HG03095 (cell line): ENCODE measurements around the gene FAM8A1.

Source experiments
- ATAC-seq: cut with Tn5 transposase; IDR thresholded peaks from one replicate; pipeline ENCODE4 v1.9.1; 2021; ENCODE audit warnings: moderate library complexity; ENCODE audit not compliant: unreplicated experiment

Gene FAM8A1

GRCh38 chr6:17600527-17601385 is 654 bp downstream of the FAM8A1 start:
- peak; percentile 56 for ATAC-seq

GRCh38 chr6:17601386-17601703 is 1.2 kb downstream of the FAM8A1 start:
- no peak for ATAC-seq

GRCh38 chr6:17602888-17603287 is 2.8 kb downstream of the FAM8A1 start:
- ATAC-seq = no peak

- no peak for ATAC-seq
Measured at GRCh38 chr6:17606606-17607005, 6.5 kb downstream of the FAM8A1 start.

GRCh38 chr6:17610835-17611234 is 10.7 kb downstream of the FAM8A1 start:
- ATAC-seq = no peak

- no peak for ATAC-seq
Measured at GRCh38 chr6:17612048-17612447, 11.9 kb downstream of the FAM8A1 start.

- ATAC-seq = no peak
Measured at GRCh38 chr6:17615794-17616193, 15.7 kb downstream of the FAM8A1 start.

- ATAC-seq = peak; percentile 81
Measured at GRCh38 chr6:17621003-17621402, 20.9 kb downstream of the FAM8A1 start.

- no peak for ATAC-seq
Measured at GRCh38 chr6:17622144-17622543, 22.0 kb downstream of the FAM8A1 start.

- ATAC-seq = no peak
Measured at GRCh38 chr6:17624396-17624795, 24.3 kb downstream of the FAM8A1 start.

GRCh38 chr6:17628873-17629272 is 28.8 kb downstream of the FAM8A1 start:
- ATAC-seq = peak; percentile 55

- no peak for ATAC-seq
Measured at GRCh38 chr6:17629824-17630510, 29.9 kb downstream of the FAM8A1 start.

GRCh38 chr6:17630511-17631073 is 30.5 kb downstream of the FAM8A1 start:
- no peak for ATAC-seq

GRCh38 chr6:17632934-17633333 is 32.8 kb downstream of the FAM8A1 start:
- no peak for ATAC-seq

- no peak for ATAC-seq
Measured at GRCh38 chr6:17633465-17634188, 33.5 kb downstream of the FAM8A1 start.

GRCh38 chr6:17635568-17635967 is 35.5 kb downstream of the FAM8A1 start:
- ATAC-seq = no peak

GRCh38 chr6:17638212-17638715 is 38.2 kb downstream of the FAM8A1 start:
- no peak for ATAC-seq

- no peak for ATAC-seq
Measured at GRCh38 chr6:17640477-17640917, 40.4 kb downstream of the FAM8A1 start.

GRCh38 chr6:17648745-17649144 is 48.6 kb downstream of the FAM8A1 start:
- no peak for ATAC-seq

- no peak for ATAC-seq
Measured at GRCh38 chr6:17650656-17651309, 50.7 kb downstream of the FAM8A1 start.
